ENCODE data around the gene WDR35.

The WDR35 gene

GRCh38 chr2:20008703-20009102, 18.8 kb upstream of the WDR35 start:
- no peak for DNase-seq

- no peak for DNase-seq
Observed at GRCh38 chr2:20005891-20006470, 16.1 kb upstream of the WDR35 start.

GRCh38 chr2:20005067-20005627, 15.2 kb upstream of the WDR35 start:
- no peak for DNase-seq

- DNase-seq, result no peak
Observed at GRCh38 chr2:20001361-20001863, 11.5 kb upstream of the WDR35 start.

- no peak for DNase-seq
Observed at GRCh38 chr2:19993731-19994130, 3.8 kb upstream of the WDR35 start.

- no peak for DNase-seq
Observed at GRCh38 chr2:19991895-19992294, 2.0 kb upstream of the WDR35 start.

- DNase-seq, result no peak
Observed at GRCh38 chr2:19990416-19990728, 467 bp upstream of the WDR35 start.

- DNase-seq, result peak in 1 of 2 experiments; percentile 25
Observed at GRCh38 chr2:19989342-19989666, 601 bp downstream of the WDR35 start.

- DNase-seq, result no peak
Observed at GRCh38 chr2:19988600-19988999, 1.3 kb downstream of the WDR35 start.

- DNase-seq, result no peak
Observed at GRCh38 chr2:19987936-19988335, 2.0 kb downstream of the WDR35 start.

- DNase-seq, result no peak
Observed at GRCh38 chr2:19982268-19982667, 7.6 kb downstream of the WDR35 start.

- no peak for DNase-seq
Observed at GRCh38 chr2:19979932-19980331, 10.0 kb downstream of the WDR35 start.

- DNase-seq, result no peak
Observed at GRCh38 chr2:19973466-19973865, 16.4 kb downstream of the WDR35 start.

GRCh38 chr2:19971691-19972090, 18.2 kb downstream of the WDR35 start:
- peak; percentile 18 to 37 for DNase-seq

GRCh38 chr2:19963386-19963785, 26.5 kb downstream of the WDR35 start:
- DNase-seq, result no peak

- DNase-seq, result peak; percentile 82 to 84
Observed at GRCh38 chr2:19955544-19956422, 34.1 kb downstream of the WDR35 start.

GRCh38 chr2:19949071-19949470, 40.8 kb downstream of the WDR35 start:
- no peak for DNase-seq

- DNase-seq, result no peak
Observed at GRCh38 chr2:19947184-19947940, 42.5 kb downstream of the WDR35 start.

GRCh38 chr2:19944205-19944845, 45.6 kb downstream of the WDR35 start:
- no peak for DNase-seq

- DNase-seq, result no peak
Observed at GRCh38 chr2:19943189-19943588, 46.7 kb downstream of the WDR35 start.

GRCh38 chr2:19942199-19942598, 47.7 kb downstream of the WDR35 start:
- DNase-seq, result no peak

- DNase-seq, result no peak
Observed at GRCh38 chr2:19937004-19937403, 52.9 kb downstream of the WDR35 start.

GRCh38 chr2:19936203-19936602, 53.7 kb downstream of the WDR35 start:
- no peak for DNase-seq

Data from Kasumi-1 (cell line).